Liver (tissue), 9 donors: Measurements from ENCODE around the gene SLC7A6. TPM values are rescaled to one million over a fixed set of nuclear protein-coding genes. Genes with fewer than 3 reads are reported as not detected.

ENCODE experiments used
- DNase-seq: peaks from one replicate; pipeline ENCODE4 v3.0.0-alpha.2; 2017; ENCODE audit warnings: low spot score
- H3K27ac ChIP-seq, 2 donors: one replicate each; pipeline ENCODE4 v1.7.0; 2013; ENCODE audit warnings: inconsistent platforms in 2 of 2, low read length in 2 of 2, control low read depth in 1 of 2, low read depth in 1 of 2, mild to moderate bottlenecking in 1 of 2
- H3K27me3 ChIP-seq, 4 donors: one replicate each; pipeline versions ENCODE4 v1.6.1 to v1.7.0; 2013; ENCODE audit warnings: low read length in 3 of 4, inconsistent platforms in 1 of 4, mild to moderate bottlenecking in 1 of 4, moderate library complexity in 1 of 4; ENCODE audit not compliant: control insufficient read depth in 4 of 4, insufficient read depth in 4 of 4
- H3K36me3 ChIP-seq, 4 donors: one replicate each; pipeline versions ENCODE4 v1.6.1 to v1.7.0; 2013; ENCODE audit warnings: low read length in 3 of 4, mild to moderate bottlenecking in 3 of 4, low read depth in 1 of 4, moderate library complexity in 1 of 4; ENCODE audit not compliant: control insufficient read depth in 4 of 4, insufficient read depth in 3 of 4
- H3K4me1 ChIP-seq, 4 donors: one replicate each; pipeline versions ENCODE4 v1.6.1 to v1.7.0; 2013; ENCODE audit warnings: low read length in 3 of 4, mild to moderate bottlenecking in 3 of 4, moderate library complexity in 1 of 4; ENCODE audit not compliant: control insufficient read depth in 4 of 4, insufficient read depth in 4 of 4
- H3K4me3 ChIP-seq, 3 donors: one replicate each; pipeline versions ENCODE4 v1.6.1 to v1.7.0; 2013; ENCODE audit warnings: low read length in 3 of 3, control low read depth in 1 of 3, low read depth in 1 of 3, mild to moderate bottlenecking in 1 of 3
- H3K9ac ChIP-seq, 2 donors: one replicate each; pipeline ENCODE4 v1.7.0; 2013; ENCODE audit warnings: low read length in 2 of 2, mild to moderate bottlenecking in 2 of 2, moderate library complexity in 2 of 2, control low read depth in 1 of 2, low read depth in 1 of 2
- H3K9me3 ChIP-seq, 4 donors: one replicate each; pipeline versions ENCODE4 v1.6.1 to v1.7.0; 2013; ENCODE audit warnings: low read length in 3 of 4; ENCODE audit not compliant: control insufficient read depth in 4 of 4
- EGR1 ChIP-seq, 2 donors: IDR thresholded peaks; 2 replicates each; pipeline ENCODE4 v1.6.1; 2016 to 2018; ENCODE audit warnings: antibody characterized with exemption in 2 of 2, low read depth in 2 of 2
- FOXA1 ChIP-seq: IDR thresholded peaks from 2 replicates; pipeline ENCODE4 v1.6.1; 2016; ENCODE audit warnings: antibody characterized with exemption
- FOXA2 ChIP-seq: IDR thresholded peaks from 2 replicates; pipeline ENCODE4 v1.6.1; 2016; ENCODE audit warnings: antibody characterized with exemption
- GABPA ChIP-seq, 2 donors: IDR thresholded peaks in 1 of 2; conservative IDR thresholded peaks in 1 of 2; 2 replicates each; pipeline ENCODE4 v1.6.1; 2016; ENCODE audit warnings: antibody characterized with exemption in 2 of 2, mild to moderate bottlenecking in 1 of 2, moderate library complexity in 1 of 2
- HNF4A ChIP-seq, 2 donors: conservative IDR thresholded peaks; 2 replicates each; pipeline ENCODE4 v1.6.1; 2016; ENCODE audit warnings: antibody characterized with exemption in 2 of 2, mild to moderate bottlenecking in 2 of 2
- HNF4G ChIP-seq: IDR thresholded peaks from 2 replicates; pipeline ENCODE4 v1.6.1; 2016; ENCODE audit warnings: antibody characterized with exemption
- JUND ChIP-seq, 2 donors: IDR thresholded peaks; 2 replicates each; pipeline ENCODE4 v1.6.1; 2016; ENCODE audit warnings: antibody characterized with exemption in 2 of 2
- NR2F2 ChIP-seq: IDR thresholded peaks from 2 replicates; pipeline ENCODE4 v1.6.1; 2016; ENCODE audit warnings: antibody characterized with exemption
- RAD21 ChIP-seq, 2 donors: IDR thresholded peaks; 2 replicates each; pipeline ENCODE4 v1.6.1; 2016; ENCODE audit warnings: antibody characterized with exemption in 2 of 2, mild to moderate bottlenecking in 2 of 2
- RXRA ChIP-seq, 2 donors: IDR thresholded peaks; 2 replicates each; pipeline ENCODE4 v1.6.1; 2017 to 2018; ENCODE audit warnings: antibody characterized with exemption in 2 of 2, mild to moderate bottlenecking in 1 of 2
- TAF1 ChIP-seq: conservative IDR thresholded peaks from 2 replicates; pipeline ENCODE4 v1.6.1; 2016; ENCODE audit warnings: antibody characterized with exemption, mild to moderate bottlenecking
- YY1 ChIP-seq: IDR thresholded peaks from 2 replicates; pipeline ENCODE4 v1.6.1; 2016; ENCODE audit warnings: antibody characterized with exemption, mild to moderate bottlenecking
- WGBS: extraction: QIAGEN DNeasy Blood & Tissue Kit; methylation state at CpG from one replicate; pipeline ENCODE4 v1.1.7; 2013; 5-methylcytosine and 5-hydroxymethylcytosine counted together
- polyA plus RNA-seq, 2 donors: library from polyadenylated mRNA; stranded (reverse) in 1 of 2; unstranded in 1 of 2; fragments of 200-250 nt in 1 of 2; fragments of >200 nt in 1 of 2; fragmentation: Nextera tagmentation in 1 of 2; extraction: Ambion mirVana in 1 of 2; gene quantifications; one replicate each; pipeline versions ENCODE4 v1.2.1 to v1.2.3, GENCODE V29; 2013 to 2015
- total RNA-seq, 2 donors: library from RNA; depleted of rRNA; stranded (reverse); fragments of >200 nt; gene quantifications; one replicate each; pipeline ENCODE4 v1.2.3, GENCODE V29; 2014
- TF ChIP-seq, protein P1 (sequence below): fragments of 150-350 bp; IDR thresholded peaks from 2 replicates; pipeline ENCODE4 v1.5.1; 2017; ENCODE audit warnings: improper control_type of control experiment, low read depth, low read length; ENCODE audit not compliant: missing input control
- TF ChIP-seq, protein P2 (sequence below): IDR thresholded peaks from 2 replicates; pipeline ENCODE4 v1.6.1; 2016; ENCODE audit warnings: antibody characterized with exemption, mild to moderate bottlenecking
- donor health status: healthy.
- donor health status: healthy.
- donor health status: healthy.
- donor health status: healthy.
- donor health status: healthy.

SLC7A6 gene
- total and polyA plus RNA-seq, 4 donors: 1.2 to 4.9 (median 1.9) TPM

DNA sequence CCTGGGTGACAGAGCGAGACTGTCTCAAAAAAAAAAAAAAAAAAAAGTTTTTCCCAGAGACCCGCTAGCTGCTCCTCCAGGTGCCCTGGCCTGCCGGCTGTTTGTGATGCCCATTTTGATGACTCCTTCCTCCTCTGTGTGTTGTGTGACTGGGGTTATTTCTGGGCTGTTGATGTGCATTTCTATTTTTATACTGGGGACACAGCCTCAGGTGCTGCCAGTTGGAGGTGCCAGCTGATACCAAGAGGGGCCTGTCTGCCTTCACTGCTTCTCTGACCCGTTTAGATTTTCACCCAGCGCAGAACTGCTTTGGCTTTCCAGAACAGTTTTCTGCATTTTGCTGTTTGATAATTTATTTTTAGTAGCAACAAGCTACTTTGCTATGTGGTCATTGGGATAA lies 12.5 kb upstream of the SLC7A6 start (continued):
- TF ChIP-seq GABPA (IDR thresholded peaks at IDR 0.05 in 1 of 2, conservative IDR thresholded peaks at IDR 0.05 in 1 of 2) (no peak), TAF1 (no peak), NR2F2 (no peak), RXRA (IDR thresholded peaks at IDR 0.05) (no peak), JUND (IDR thresholded peaks at IDR 0.05) (no peak), HNF4G (no peak), RAD21 (IDR thresholded peaks at IDR 0.05) (no peak), YY1 (no peak)

DNA sequence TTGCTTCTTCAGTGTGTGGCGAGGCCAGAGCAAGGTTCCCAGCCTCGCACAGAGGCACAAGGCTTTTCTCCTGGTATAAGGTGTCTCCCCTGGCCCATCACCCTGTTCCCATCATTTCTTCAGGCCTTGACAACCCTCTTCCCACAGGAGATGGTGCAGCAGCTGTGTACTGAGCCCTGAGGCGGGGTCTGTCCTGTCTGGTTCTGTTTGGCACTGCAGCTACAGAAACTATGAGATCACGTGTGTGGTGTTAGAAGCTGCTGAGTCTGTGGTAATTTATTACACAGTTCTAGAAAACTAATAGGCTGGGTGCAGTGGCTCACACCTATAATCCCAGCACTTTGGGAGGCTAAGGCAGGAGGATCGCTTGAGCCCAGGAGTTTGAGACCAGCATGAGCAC lies 11.9 kb upstream of the SLC7A6 start:
- H3K4me1 ChIP-seq: peaks cover 2 to 13% (median 11%) of the 10 kb centered on the region in 4 donors
- H3K9me3 ChIP-seq: no peaks in the 10 kb centered on the region
- no peak overlapping the region for H3K9ac ChIP-seq
- H3K27me3 ChIP-seq: no peaks in the 10 kb centered on the region
- TF ChIP-seq EGR1 (IDR thresholded peaks at IDR 0.05; ENCODE audit: low read depth in 2 of 2) (no peak), YY1 (no peak), HNF4G (no peak)
- H3K36me3 ChIP-seq: peaks cover 10 to 22% (median 17%) of the 10 kb centered on the region in 4 donors
- no peak overlapping the region for H3K27ac ChIP-seq
- DNase-seq: no peak
- no peak overlapping the region for H3K4me3 ChIP-seq
- WGBS: 93% methylated on average over 5 of the region's 5 CpGs

DNA sequence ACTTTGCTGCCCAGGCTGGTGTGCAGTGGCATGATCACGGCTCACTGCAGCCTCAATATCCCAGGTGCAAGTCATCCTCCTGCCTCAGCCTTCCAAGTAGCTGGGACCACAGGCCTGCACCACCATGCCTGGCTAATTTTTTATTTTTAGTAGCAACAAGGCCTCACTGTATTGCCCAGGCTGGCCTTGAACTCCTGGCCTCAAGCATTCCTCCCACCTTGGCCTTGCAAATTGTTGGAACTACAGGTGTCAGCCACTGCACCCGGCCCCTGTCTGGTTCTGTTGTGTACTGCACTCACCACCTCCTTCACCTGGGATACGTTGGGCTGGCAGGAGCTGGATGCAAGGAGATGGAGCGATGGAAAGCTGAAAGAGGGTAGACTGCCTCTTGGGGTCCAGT lies 10.6 kb upstream of the SLC7A6 start:
- WGBS: 95% methylated on average over 4 of the region's 4 CpGs
- H3K4me1 ChIP-seq: no peaks in the 10 kb centered on the region
- H3K36me3 ChIP-seq: peaks cover 12 to 22% (median 19%) of the 10 kb centered on the region in 4 donors
- TF ChIP-seq NR2F2 (no peak), JUND (IDR thresholded peaks at IDR 0.05) (no peak), TAF1 (no peak), GABPA (IDR thresholded peaks at IDR 0.05 in 1 of 2, conservative IDR thresholded peaks at IDR 0.05 in 1 of 2) (no peak), HNF4G (no peak), RXRA (IDR thresholded peaks at IDR 0.05) (no peak), FOXA2 (no peak), HNF4A (conservative IDR thresholded peaks at IDR 0.05) (no peak), FOXA1 (no peak), YY1 (no peak), RAD21 (IDR thresholded peaks at IDR 0.05) (no peak)
- TF ChIP-seq, protein P1, sequence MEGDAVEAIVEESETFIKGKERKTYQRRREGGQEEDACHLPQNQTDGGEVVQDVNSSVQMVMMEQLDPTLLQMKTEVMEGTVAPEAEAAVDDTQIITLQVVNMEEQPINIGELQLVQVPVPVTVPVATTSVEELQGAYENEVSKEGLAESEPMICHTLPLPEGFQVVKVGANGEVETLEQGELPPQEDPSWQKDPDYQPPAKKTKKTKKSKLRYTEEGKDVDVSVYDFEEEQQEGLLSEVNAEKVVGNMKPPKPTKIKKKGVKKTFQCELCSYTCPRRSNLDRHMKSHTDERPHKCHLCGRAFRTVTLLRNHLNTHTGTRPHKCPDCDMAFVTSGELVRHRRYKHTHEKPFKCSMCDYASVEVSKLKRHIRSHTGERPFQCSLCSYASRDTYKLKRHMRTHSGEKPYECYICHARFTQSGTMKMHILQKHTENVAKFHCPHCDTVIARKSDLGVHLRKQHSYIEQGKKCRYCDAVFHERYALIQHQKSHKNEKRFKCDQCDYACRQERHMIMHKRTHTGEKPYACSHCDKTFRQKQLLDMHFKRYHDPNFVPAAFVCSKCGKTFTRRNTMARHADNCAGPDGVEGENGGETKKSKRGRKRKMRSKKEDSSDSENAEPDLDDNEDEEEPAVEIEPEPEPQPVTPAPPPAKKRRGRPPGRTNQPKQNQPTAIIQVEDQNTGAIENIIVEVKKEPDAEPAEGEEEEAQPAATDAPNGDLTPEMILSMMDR: no peak
- TF ChIP-seq, protein P2, sequence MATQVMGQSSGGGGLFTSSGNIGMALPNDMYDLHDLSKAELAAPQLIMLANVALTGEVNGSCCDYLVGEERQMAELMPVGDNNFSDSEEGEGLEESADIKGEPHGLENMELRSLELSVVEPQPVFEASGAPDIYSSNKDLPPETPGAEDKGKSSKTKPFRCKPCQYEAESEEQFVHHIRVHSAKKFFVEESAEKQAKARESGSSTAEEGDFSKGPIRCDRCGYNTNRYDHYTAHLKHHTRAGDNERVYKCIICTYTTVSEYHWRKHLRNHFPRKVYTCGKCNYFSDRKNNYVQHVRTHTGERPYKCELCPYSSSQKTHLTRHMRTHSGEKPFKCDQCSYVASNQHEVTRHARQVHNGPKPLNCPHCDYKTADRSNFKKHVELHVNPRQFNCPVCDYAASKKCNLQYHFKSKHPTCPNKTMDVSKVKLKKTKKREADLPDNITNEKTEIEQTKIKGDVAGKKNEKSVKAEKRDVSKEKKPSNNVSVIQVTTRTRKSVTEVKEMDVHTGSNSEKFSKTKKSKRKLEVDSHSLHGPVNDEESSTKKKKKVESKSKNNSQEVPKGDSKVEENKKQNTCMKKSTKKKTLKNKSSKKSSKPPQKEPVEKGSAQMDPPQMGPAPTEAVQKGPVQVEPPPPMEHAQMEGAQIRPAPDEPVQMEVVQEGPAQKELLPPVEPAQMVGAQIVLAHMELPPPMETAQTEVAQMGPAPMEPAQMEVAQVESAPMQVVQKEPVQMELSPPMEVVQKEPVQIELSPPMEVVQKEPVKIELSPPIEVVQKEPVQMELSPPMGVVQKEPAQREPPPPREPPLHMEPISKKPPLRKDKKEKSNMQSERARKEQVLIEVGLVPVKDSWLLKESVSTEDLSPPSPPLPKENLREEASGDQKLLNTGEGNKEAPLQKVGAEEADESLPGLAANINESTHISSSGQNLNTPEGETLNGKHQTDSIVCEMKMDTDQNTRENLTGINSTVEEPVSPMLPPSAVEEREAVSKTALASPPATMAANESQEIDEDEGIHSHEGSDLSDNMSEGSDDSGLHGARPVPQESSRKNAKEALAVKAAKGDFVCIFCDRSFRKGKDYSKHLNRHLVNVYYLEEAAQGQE: no peak
- H3K9ac ChIP-seq: no peak overlapping the region
- H3K27ac ChIP-seq: no peak overlapping the region
- no peaks in the 10 kb centered on the region for H3K9me3 ChIP-seq
- DNase-seq: no peak
- H3K4me3 ChIP-seq: no peak overlapping the region
- H3K27me3 ChIP-seq: no peaks in the 10 kb centered on the region
